RWPE1 (cell line): ENCODE data around the gene TESK1.
"Not testable (repeated sequence)": the region's sequence is repeated elsewhere in the genome, so short reads cannot be mapped to it uniquely, and the experiment has no call there.

Experiments used
- CTCF ChIA-PET: fragments of 350-600 bp; sonication (Branson Sonifier 250); formaldehyde crosslinking; extraction: SDS; loops from one replicate; lab custom pipeline; 2021; lab: Yijun Ruan, JAX
- POLR2A ChIA-PET: fragments of 400-600 bp; formaldehyde crosslinking; extraction: SDS; loops from one replicate; lab custom pipeline; 2020; ENCODE audit warnings: antibody characterized with exemption; ENCODE audit not compliant: low non-redundant PET; lab: Yijun Ruan, JAX
- DNase-seq: peaks from one replicate; pipeline ENCODE4 v3.0.0; 2012; ENCODE audit warnings: low spot score
- H3K27ac ChIP-seq: fragments of 450-650 bp; 2 replicates; pipeline ENCODE4 v1.5.1; 2017
- CTCF ChIP-seq: fragments of 450-650 bp; conservative IDR thresholded peaks from 2 replicates; pipeline ENCODE4 v1.5.1; 2017; ENCODE audit warnings: low read depth, mild to moderate bottlenecking

The TESK1 gene

GRCh38 chr9:35636135-35636876, 31.2 kb downstream of the TESK1 start:
- DNase-seq, result no peak
- TF ChIP-seq CTCF, result no peak
- ChIA-PET CTCF (interaction anchor here (0.9 to 1.0 kb wide), 2 partner anchors 9 to 33 kb away, joined by 3 to 4 read pairs; no protein-coding TSS in a partner anchor), POLR2A (no interaction called here)
- no peak overlapping the region for H3K27ac ChIP-seq

GRCh38 chr9:35636877-35637246, 31.8 kb downstream of the TESK1 start:
- DNase-seq, H3K27ac ChIP-seq, POLR2A ChIA-PET: not testable (repeated sequence)
- CTCF ChIA-PET, result interaction anchor here (1.0 kb wide), 1 partner anchor 8 kb away, joined by 4 read pairs; no protein-coding TSS in a partner anchor

GRCh38 chr9:35637427-35637955, 32.4 kb downstream of the TESK1 start:
- DNase-seq, POLR2A ChIA-PET, CTCF ChIA-PET, H3K27ac ChIP-seq: not testable (repeated sequence)

GRCh38 chr9:35638751-35639150, 33.7 kb downstream of the TESK1 start:
- H3K27ac ChIP-seq, DNase-seq, POLR2A ChIA-PET, CTCF ChIA-PET: not testable (repeated sequence)

GRCh38 chr9:35639225-35639624, 34.2 kb downstream of the TESK1 start:
- CTCF ChIA-PET, DNase-seq, H3K27ac ChIP-seq, POLR2A ChIA-PET: not testable (repeated sequence)

GRCh38 chr9:35639631-35640030, 34.6 kb downstream of the TESK1 start:
- TF ChIP-seq CTCF, result no peak
- ChIA-PET POLR2A (no interaction called here), CTCF (no interaction called here)
- DNase-seq, result no peak
- H3K27ac ChIP-seq, result no peak overlapping the region

GRCh38 chr9:35640431-35640830, 35.4 kb downstream of the TESK1 start:
- POLR2A ChIA-PET, DNase-seq, H3K27ac ChIP-seq: not testable (repeated sequence)
- CTCF ChIA-PET, result interaction anchor here (0.7 kb wide), 1 partner anchor 389 kb away, joined by 3 read pairs; no protein-coding TSS in a partner anchor

- CTCF ChIA-PET, H3K27ac ChIP-seq, DNase-seq, POLR2A ChIA-PET: not testable (repeated sequence)
Observed at GRCh38 chr9:35641478-35641877, 36.4 kb downstream of the TESK1 start.

- DNase-seq, result no peak
- ChIA-PET POLR2A (no interaction called here), CTCF (no interaction called here)
- no peak overlapping the region for H3K27ac ChIP-seq
- no peak for TF ChIP-seq CTCF
Observed at GRCh38 chr9:35643046-35643445, 38.0 kb downstream of the TESK1 start.

GRCh38 chr9:35645736-35646135, 40.7 kb downstream of the TESK1 start:
- H3K27ac ChIP-seq, result peak overlapping the region; percentile 85
- POLR2A ChIA-PET, result interaction anchor here (1.5 kb wide), 1 partner anchor 86 kb away, joined by 4 read pairs; no protein-coding TSS in a partner anchor
- CTCF ChIA-PET, result interaction anchor here (0.6 to 2.8 kb wide), 14 partner anchors 12 to 958 kb away, joined by 3 to 21 read pairs (median 4); partner anchors contain the start of genes CCDC107, CREB3, RMRP and TLN1
- DNase-seq, result not testable (repeated sequence)
